22Rv1 (cell line): ENCODE results near the gene FMO5.
"Not testable (repeated sequence)": the region's sequence is repeated elsewhere in the genome, so short reads cannot be mapped to it uniquely, and the experiment has no call there.

Source experiments
- H3K27ac ChIP-seq: fragments of 450-650 bp; 2 replicates; pipeline ENCODE4 v1.5.1; 2017
- CTCF ChIP-seq: fragments of 450-650 bp; IDR thresholded peaks from 2 replicates; pipeline ENCODE4 v1.5.1; 2017; ENCODE audit warnings: mild to moderate bottlenecking
- ZFX ChIP-seq: fragments of 450-650 bp; IDR thresholded peaks from 2 replicates; pipeline ENCODE4 v1.6.1; 2017; ENCODE audit warnings: antibody characterized with exemption, borderline replicate concordance

FMO5 gene

GRCh38 chr1:147245586-147246021 is 20.5 kb upstream of the FMO5 start:
- TF ChIP-seq CTCF = no peak
- TF ChIP-seq ZFX = no peak

GRCh38 chr1:147245129-147245528 is 20.0 kb upstream of the FMO5 start:
- TF ChIP-seq ZFX (no peak), CTCF (no peak)
- H3K27ac ChIP-seq = no peak overlapping the region

More at GRCh38 chr1:147245586-147246021, 20.5 kb upstream of the FMO5 start:
- H3K27ac ChIP-seq = no peak overlapping the region

GRCh38 chr1:147243841-147244240 is 18.7 kb upstream of the FMO5 start:
- H3K27ac ChIP-seq = peak overlapping the region; percentile 90
- TF ChIP-seq CTCF = no peak
- no peak for TF ChIP-seq ZFX

GRCh38 chr1:147243228-147243685 is 18.1 kb upstream of the FMO5 start:
- H3K27ac ChIP-seq = peak overlapping the region; percentile 90
- TF ChIP-seq ZFX (no peak), CTCF (no peak)

- TF ChIP-seq ZFX = 0 out of 2 replicates have a peak, but pooled peaks have one; percentile 34
- peak; percentile 96 for TF ChIP-seq CTCF
- H3K27ac ChIP-seq = peak within 1 kb of the TSS; percentile 90
These were observed 17.5 kb upstream of the FMO5 start, which contains the start of gene CHD1L for GRCh38 chr1:147242449-147243227. Gene CHD1L (plus strand): TSS chr1:147242684. CDS start chr1:147242704, 20 bp downstream.

- H3K27ac ChIP-seq = peak overlapping the region; percentile 90
- TF ChIP-seq CTCF (no peak), ZFX (no peak)
These were observed 16.9 kb upstream of the FMO5 start for GRCh38 chr1:147241934-147242448.

- H3K27ac ChIP-seq = not testable (repeated sequence)
These were observed 15.1 kb upstream of the FMO5 start for GRCh38 chr1:147240131-147240721.
